ENCODE measurements around the gene EDRF1.

EDRF1 gene

DNA sequence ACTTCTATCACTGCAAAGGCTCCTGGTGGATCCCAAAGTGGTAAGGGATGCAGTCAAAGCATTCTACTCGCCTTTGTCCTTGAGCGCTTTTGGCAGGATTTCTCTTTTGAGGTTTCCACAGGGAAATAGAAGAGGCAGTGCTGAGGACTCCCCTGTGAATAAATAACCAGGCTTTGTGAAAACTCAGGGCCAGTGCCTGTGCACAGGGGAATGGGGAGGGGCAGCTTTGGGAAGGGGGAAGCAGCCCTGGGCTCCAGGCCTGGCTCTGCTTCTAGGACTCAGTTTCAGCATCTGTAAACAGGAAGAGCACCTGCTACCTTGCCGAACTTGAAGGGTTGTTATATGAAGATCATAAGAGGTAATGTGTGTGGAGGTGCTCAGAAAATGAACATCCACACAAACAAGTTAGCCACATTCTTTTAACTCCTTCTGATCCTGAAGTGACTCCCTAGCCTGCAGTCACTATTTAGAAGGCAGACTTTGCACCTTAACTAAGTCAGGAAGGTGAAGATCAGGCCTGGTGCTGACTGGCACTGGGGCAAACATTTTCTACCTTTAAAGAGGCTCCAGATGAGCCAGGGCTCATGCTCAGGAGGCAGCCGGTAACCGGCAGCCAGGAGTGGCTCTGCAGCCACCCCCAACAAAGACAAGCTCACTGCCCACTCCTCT lies 78.6 kb downstream of the EDRF1 start:
- no peak for DNase-seq (ENCODE audit: low read depth)
- H3K4me3 ChIP-seq (ENCODE audit: low read depth, low read length), result no peak overlapping the region
- TF ChIP-seq POLR2A (IDR thresholded peaks at IDR 0.05; ENCODE audit: extremely low read depth, insufficient read length), result no peak

DNA sequence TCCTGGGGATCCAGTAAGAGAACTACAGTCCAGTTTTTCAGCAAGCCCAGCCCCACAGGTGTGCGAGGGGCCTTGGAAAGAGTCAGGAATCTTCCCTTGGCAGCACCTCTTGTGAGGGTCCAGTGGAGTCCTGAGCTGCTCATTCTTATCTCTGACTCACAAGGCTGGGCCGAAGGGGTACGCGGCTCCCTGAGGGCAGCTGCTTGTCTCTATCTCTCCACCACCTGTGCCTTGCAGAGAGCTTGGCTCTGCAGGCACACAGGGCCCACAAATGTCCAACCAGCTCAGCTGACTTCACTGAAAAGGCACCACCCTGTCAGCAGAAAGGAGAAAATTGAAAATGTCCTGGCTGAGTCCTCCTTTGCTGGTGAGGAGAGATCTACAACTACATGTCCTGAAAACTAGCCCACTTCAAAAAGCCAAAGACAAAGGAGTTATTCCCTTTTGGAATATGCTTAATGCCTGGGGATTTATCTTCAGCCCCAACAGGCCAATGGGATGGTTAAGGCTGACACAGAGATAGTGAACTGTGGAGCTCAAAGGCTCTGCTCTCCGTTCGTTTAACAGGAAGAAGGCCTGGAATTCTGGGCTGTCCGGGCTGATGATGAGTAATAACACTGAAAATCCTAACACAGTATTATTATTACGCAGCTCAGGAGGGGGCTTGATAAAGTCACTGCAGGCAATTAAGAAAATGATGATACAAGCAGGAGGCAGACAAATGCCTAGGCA lies 80.1 kb downstream of the EDRF1 start:
- TF ChIP-seq, protein P1, sequence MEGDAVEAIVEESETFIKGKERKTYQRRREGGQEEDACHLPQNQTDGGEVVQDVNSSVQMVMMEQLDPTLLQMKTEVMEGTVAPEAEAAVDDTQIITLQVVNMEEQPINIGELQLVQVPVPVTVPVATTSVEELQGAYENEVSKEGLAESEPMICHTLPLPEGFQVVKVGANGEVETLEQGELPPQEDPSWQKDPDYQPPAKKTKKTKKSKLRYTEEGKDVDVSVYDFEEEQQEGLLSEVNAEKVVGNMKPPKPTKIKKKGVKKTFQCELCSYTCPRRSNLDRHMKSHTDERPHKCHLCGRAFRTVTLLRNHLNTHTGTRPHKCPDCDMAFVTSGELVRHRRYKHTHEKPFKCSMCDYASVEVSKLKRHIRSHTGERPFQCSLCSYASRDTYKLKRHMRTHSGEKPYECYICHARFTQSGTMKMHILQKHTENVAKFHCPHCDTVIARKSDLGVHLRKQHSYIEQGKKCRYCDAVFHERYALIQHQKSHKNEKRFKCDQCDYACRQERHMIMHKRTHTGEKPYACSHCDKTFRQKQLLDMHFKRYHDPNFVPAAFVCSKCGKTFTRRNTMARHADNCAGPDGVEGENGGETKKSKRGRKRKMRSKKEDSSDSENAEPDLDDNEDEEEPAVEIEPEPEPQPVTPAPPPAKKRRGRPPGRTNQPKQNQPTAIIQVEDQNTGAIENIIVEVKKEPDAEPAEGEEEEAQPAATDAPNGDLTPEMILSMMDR (IDR thresholded peaks at IDR 0.05; ENCODE audit: low read depth, low read length), result no peak
- TF ChIP-seq MYC (IDR thresholded peaks at IDR 0.05; ENCODE audit: low read depth, low read length) (no peak), POLR2A (IDR thresholded peaks at IDR 0.05; ENCODE audit: extremely low read depth, insufficient read length) (no peak)
- TF ChIP-seq, protein P2, sequence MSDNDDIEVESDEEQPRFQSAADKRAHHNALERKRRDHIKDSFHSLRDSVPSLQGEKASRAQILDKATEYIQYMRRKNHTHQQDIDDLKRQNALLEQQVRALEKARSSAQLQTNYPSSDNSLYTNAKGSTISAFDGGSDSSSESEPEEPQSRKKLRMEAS (IDR thresholded peaks at IDR 0.05; ENCODE audit: low read depth, low read length), result no peak
- no peak for DNase-seq (ENCODE audit: low read depth)
- H3K4me3 ChIP-seq (ENCODE audit: low read depth, low read length), result no peak overlapping the region

DNA sequence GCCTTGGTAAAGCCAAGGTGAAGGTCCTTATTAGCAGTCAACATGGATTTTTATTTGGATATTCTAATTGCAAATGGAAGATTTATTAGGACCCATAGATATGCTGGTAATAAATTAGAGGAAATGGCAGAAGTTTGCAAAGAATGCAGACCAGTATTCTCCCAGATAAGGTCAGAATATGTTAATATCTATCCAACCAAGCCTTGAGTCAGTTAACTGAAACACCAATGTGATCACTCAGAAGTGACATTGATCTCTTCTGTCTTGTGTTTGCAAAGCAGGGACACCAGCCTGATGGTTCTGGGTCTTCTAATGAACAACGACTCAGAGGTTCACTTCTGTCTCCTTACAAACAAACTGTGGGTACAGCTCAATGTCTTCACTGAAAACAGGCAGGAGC lies 82.1 kb downstream of the EDRF1 start:
- DNase-seq (ENCODE audit: low read depth), result no peak

DNA sequence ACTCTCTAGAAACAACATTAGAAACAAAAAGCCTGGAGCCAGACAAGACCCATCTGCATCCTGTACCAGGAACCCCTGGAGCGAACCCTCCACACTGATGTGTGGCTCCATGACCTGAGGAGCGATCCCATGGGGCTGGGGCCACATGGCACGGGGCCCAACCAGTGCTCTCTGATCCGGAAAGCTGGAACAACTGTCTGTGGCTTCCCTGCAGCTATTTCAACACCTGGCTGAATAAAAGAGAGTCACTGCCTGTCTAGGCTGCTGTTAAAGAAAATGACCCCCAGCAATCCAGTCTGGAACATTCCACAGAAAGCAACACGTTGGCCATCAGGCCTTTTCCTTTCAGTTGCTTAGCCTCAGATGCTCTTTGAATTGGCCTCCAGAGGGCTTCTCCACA lies 82.6 kb downstream of the EDRF1 start:
- TF ChIP-seq MYC (IDR thresholded peaks at IDR 0.05; ENCODE audit: low read depth, low read length), result no peak
- TF ChIP-seq, protein P2 (IDR thresholded peaks at IDR 0.05; ENCODE audit: low read depth, low read length), result no peak
- TF ChIP-seq POLR2A (IDR thresholded peaks at IDR 0.05; ENCODE audit: extremely low read depth, insufficient read length), result no peak
- TF ChIP-seq, protein P1 (IDR thresholded peaks at IDR 0.05; ENCODE audit: low read depth, low read length), result no peak
- no peak for DNase-seq (ENCODE audit: low read depth)
- no peak overlapping the region for H3K4me3 ChIP-seq (ENCODE audit: low read depth, low read length)

More for the DNA sequence above, 82.1 kb downstream of the EDRF1 start:
- TF ChIP-seq, protein P1 (IDR thresholded peaks at IDR 0.05; ENCODE audit: low read depth, low read length), result no peak
- TF ChIP-seq MYC (IDR thresholded peaks at IDR 0.05; ENCODE audit: low read depth, low read length) (no peak), POLR2A (IDR thresholded peaks at IDR 0.05; ENCODE audit: extremely low read depth, insufficient read length) (no peak)
- TF ChIP-seq, protein P2 (IDR thresholded peaks at IDR 0.05; ENCODE audit: low read depth, low read length), result no peak
- no peak overlapping the region for H3K4me3 ChIP-seq (ENCODE audit: low read depth, low read length)

DNA sequence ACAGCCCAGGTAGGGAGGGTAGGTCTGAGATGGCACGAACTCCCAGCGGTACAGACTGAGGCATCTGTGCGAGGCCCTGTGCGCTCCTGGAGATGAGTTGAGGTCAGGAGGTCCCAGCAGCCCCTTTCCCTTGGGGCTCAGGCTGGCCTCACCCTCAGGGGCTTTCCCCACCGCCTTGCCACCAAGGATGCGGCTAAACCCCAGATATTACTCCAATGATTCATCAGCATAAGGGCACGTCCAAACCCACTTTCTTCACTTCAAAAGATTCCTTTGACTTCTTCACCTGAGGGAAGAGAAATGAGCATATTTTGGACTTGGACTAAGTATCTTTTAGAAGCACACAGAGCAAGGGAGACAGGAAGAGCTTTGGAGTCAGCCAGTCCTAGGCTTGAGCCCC lies 83.2 kb downstream of the EDRF1 start:
- TF ChIP-seq MYC (IDR thresholded peaks at IDR 0.05; ENCODE audit: low read depth, low read length) (no peak), POLR2A (IDR thresholded peaks at IDR 0.05; ENCODE audit: extremely low read depth, insufficient read length) (no peak)
- TF ChIP-seq, protein P2 (IDR thresholded peaks at IDR 0.05; ENCODE audit: low read depth, low read length), result no peak
- TF ChIP-seq, protein P1 (IDR thresholded peaks at IDR 0.05; ENCODE audit: low read depth, low read length), result no peak
- no peak overlapping the region for H3K4me3 ChIP-seq (ENCODE audit: low read depth, low read length)
- DNase-seq (ENCODE audit: low read depth), result no peak

DNA sequence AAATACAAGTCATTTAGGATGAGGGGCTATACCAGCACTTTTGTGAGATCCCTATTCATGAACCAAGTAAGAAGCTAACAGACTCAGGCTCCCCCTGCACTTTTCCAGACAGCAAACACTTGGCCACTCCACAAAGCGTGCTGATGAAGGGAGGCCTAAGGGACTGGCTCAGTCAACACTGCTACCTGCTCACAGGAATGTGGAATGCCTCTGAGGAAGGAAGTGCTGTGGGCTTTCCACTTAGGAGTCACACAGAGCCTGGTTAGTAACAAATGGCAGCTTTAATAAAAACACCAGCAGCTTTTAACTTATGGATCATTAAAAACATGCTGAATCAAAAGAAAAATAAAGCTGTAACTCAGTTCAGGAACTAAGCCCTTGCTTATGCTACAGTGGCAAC lies 88.5 kb downstream of the EDRF1 start:
- DNase-seq (ENCODE audit: low read depth), result no peak
- no peak overlapping the region for H3K4me3 ChIP-seq (ENCODE audit: low read depth, low read length)
- TF ChIP-seq, protein P2 (IDR thresholded peaks at IDR 0.05; ENCODE audit: low read depth, low read length), result no peak
- TF ChIP-seq, protein P1 (IDR thresholded peaks at IDR 0.05; ENCODE audit: low read depth, low read length), result no peak
- TF ChIP-seq POLR2A (IDR thresholded peaks at IDR 0.05; ENCODE audit: extremely low read depth, insufficient read length) (no peak), MYC (IDR thresholded peaks at IDR 0.05; ENCODE audit: low read depth, low read length) (no peak)
